ENCODE results near the gene SMYD3.

DNA sequence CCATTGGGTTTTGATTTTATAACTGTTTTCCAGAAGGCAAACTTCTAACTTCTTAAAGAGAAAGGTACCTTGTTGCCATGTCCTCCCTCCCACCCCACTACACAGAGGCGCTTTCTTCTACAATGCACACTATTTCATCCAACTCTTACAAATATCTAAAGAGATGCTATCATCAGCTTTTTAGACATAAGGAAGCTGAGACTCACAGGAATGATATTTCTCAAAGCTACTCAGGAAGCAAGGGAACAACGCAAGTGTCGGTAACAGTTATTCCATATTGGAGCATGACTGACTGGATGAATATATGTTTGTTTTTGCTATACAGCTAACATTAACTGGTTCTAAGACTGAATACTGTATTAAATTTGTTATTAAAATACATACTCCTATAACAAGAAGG is 318.0 kb downstream of the SMYD3 start:
- TF ChIP-seq EZH2 (IDR thresholded peaks at IDR 0.05; ENCODE audit: insufficient read depth, low read length) (no peak), CTCF (IDR thresholded peaks at IDR 0.05; ENCODE audit: insufficient read depth, low read depth, low read length) (no peak)

Data from astrocyte (in vitro differentiated cells and primary cell).